ENCODE results near the gene GOLGA6A.

Gene GOLGA6A

DNA sequence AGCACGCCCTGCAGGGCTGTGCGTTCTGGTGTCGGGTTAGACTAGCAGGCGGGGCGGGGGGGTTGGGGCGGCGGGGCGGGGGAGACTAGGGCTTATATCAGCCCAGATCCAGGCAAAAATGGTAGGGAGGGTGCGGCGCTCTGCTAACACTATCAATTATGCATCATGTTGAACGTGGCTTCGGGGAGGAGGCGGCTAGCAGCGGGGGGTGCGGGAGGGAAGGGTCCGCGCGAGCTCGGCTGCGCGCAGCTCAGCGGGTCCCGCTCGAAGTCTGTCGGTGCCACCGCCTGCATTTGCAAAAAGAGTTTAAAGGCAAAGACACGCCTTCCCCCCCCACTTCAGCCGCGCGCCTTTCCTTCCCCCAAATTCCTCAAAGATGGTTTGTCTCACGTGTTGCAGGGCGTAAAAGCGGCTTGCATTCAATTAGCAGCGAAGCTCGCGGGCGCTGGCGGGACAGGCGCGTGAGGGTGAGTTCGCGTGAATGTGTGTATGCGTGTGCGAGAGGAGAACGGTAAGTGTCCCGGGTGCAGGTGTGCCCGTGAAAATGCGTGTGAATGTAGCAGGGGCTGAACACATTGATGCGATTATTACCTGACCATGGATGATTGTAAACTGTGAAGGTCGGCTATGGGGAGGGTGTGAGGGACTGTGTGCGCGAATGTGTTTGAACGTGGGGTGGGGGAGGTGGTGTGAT, 48.0 kb upstream of the GOLGA6A start, which contains the start of gene ISLR2:
TSS of gene ISLR2 (plus strand) at position 432 of the 694 bp plus-strand sequence. CDS start 2,169 bp downstream, outside the sequence.
- no peaks in the 10 kb centered on the region for H3F3A ChIP-seq (ENCODE audit: insufficient read depth, low read length)
- H2AFZ ChIP-seq (ENCODE audit: low read length) = no peak within 1 kb of the TSS
- no peak within 1 kb of the TSS for H3K4me3 ChIP-seq (ENCODE audit: low read depth, low read length, poor library complexity, severe bottlenecking)
- no peaks in the 10 kb centered on the region for H3K9me2 ChIP-seq (ENCODE audit: low read depth, low read length)
- TF ChIP-seq EZH2 (IDR thresholded peaks at IDR 0.05; ENCODE audit: borderline replicate concordance, low read length) (no peak), CTCF (IDR thresholded peaks at IDR 0.05; ENCODE audit: low read length) (no peak)
- H3K4me1 ChIP-seq (ENCODE audit: insufficient read depth, low read length, severe bottlenecking) = no peaks in the 10 kb centered on the region
- H3K79me2 ChIP-seq (ENCODE audit: insufficient read depth, low read length) = no peaks in the 10 kb centered on the region
- H3K36me3 ChIP-seq (ENCODE audit: insufficient read depth, low read length) = no peaks in the 10 kb centered on the region
- H3K9me3 ChIP-seq (ENCODE audit: low read length) = no peaks in the 10 kb centered on the region
- no peak within 1 kb of the TSS for H3K4me2 ChIP-seq (ENCODE audit: low read length)
- H4K20me1 ChIP-seq (ENCODE audit: insufficient read depth, low read length) = no peaks in the 10 kb centered on the region
- H3K27me3 ChIP-seq (ENCODE audit: insufficient read depth, low read length) = no peaks in the 10 kb centered on the region
- no peak within 1 kb of the TSS for H3K9ac ChIP-seq (ENCODE audit: low read length)
- H3K27ac ChIP-seq (ENCODE audit: low read depth, low read length, poor library complexity, severe bottlenecking) = no peak within 1 kb of the TSS

- no peak overlapping the region for H3K9ac ChIP-seq (ENCODE audit: low read length)
- no peaks in the 10 kb centered on the region for H3K4me1 ChIP-seq (ENCODE audit: insufficient read depth, low read length, severe bottlenecking)
- H3K4me2 ChIP-seq (ENCODE audit: low read length) = no peak overlapping the region
- no peaks in the 10 kb centered on the region for H3F3A ChIP-seq (ENCODE audit: insufficient read depth, low read length)
- no peaks in the 10 kb centered on the region for H3K27me3 ChIP-seq (ENCODE audit: insufficient read depth, low read length)
- no peak overlapping the region for H2AFZ ChIP-seq (ENCODE audit: low read length)
- no peak overlapping the region for H3K4me3 ChIP-seq (ENCODE audit: low read depth, low read length, poor library complexity, severe bottlenecking)
- H3K79me2 ChIP-seq (ENCODE audit: insufficient read depth, low read length) = no peaks in the 10 kb centered on the region
- TF ChIP-seq EZH2 (IDR thresholded peaks at IDR 0.05; ENCODE audit: borderline replicate concordance, low read length) (no peak), CTCF (IDR thresholded peaks at IDR 0.05; ENCODE audit: low read length) (no peak)
- H3K9me3 ChIP-seq (ENCODE audit: low read length) = no peaks in the 10 kb centered on the region
- H3K9me2 ChIP-seq (ENCODE audit: low read depth, low read length) = no peaks in the 10 kb centered on the region
- H4K20me1 ChIP-seq (ENCODE audit: insufficient read depth, low read length) = no peaks in the 10 kb centered on the region
- no peak overlapping the region for H3K27ac ChIP-seq (ENCODE audit: low read depth, low read length, poor library complexity, severe bottlenecking)
- no peaks in the 10 kb centered on the region for H3K36me3 ChIP-seq (ENCODE audit: insufficient read depth, low read length)
Observed at GRCh38 chr15:74129586-74130154, 47.3 kb upstream of the GOLGA6A start.

- no peaks in the 10 kb centered on the region for H3F3A ChIP-seq (ENCODE audit: insufficient read depth, low read length)
- no peaks in the 10 kb centered on the region for H3K27me3 ChIP-seq (ENCODE audit: insufficient read depth, low read length)
- H3K9me2 ChIP-seq (ENCODE audit: low read depth, low read length) = no peaks in the 10 kb centered on the region
- TF ChIP-seq CTCF (IDR thresholded peaks at IDR 0.05; ENCODE audit: low read length) (no peak), EZH2 (IDR thresholded peaks at IDR 0.05; ENCODE audit: borderline replicate concordance, low read length) (no peak)
- H3K27ac ChIP-seq (ENCODE audit: low read depth, low read length, poor library complexity, severe bottlenecking) = no peak overlapping the region
- H3K9me3 ChIP-seq (ENCODE audit: low read length) = no peaks in the 10 kb centered on the region
- H3K4me3 ChIP-seq (ENCODE audit: low read depth, low read length, poor library complexity, severe bottlenecking) = no peak overlapping the region
- H4K20me1 ChIP-seq (ENCODE audit: insufficient read depth, low read length) = no peaks in the 10 kb centered on the region
- H3K36me3 ChIP-seq (ENCODE audit: insufficient read depth, low read length) = no peaks in the 10 kb centered on the region
- H2AFZ ChIP-seq (ENCODE audit: low read length) = no peak overlapping the region
- H3K4me1 ChIP-seq (ENCODE audit: insufficient read depth, low read length, severe bottlenecking) = no peaks in the 10 kb centered on the region
- H3K4me2 ChIP-seq (ENCODE audit: low read length) = no peak overlapping the region
- no peaks in the 10 kb centered on the region for H3K79me2 ChIP-seq (ENCODE audit: insufficient read depth, low read length)
- H3K9ac ChIP-seq (ENCODE audit: low read length) = no peak overlapping the region
Observed at GRCh38 chr15:74128785-74129585, 46.6 kb upstream of the GOLGA6A start.

All from OCI-LY1 (cell line).